Nephron (organoid): Measurements from ENCODE around the gene CHAC1.

ENCODE experiments used
- H3K27ac Mint-ChIP-seq, 3 experiments: 2 replicates each; pipeline ENCODE4 v1.8.0; 2020; ENCODE audit warnings: mixed read lengths in 3 of 3, mild to moderate bottlenecking in 2 of 3, moderate library complexity in 1 of 3
- H3K27me3 Mint-ChIP-seq: 2 replicates; pipeline ENCODE4 v1.8.0; 2021; ENCODE audit warnings: low read depth, mild to moderate bottlenecking, moderate library complexity, mixed read lengths
- H3K36me3 Mint-ChIP-seq: 2 replicates; pipeline ENCODE4 v1.8.0; 2020; ENCODE audit warnings: low read depth, mixed read lengths
- H3K4me1 Mint-ChIP-seq: 2 replicates; pipeline ENCODE4 v1.8.0; 2020; ENCODE audit warnings: mixed read lengths
- H3K4me3 Mint-ChIP-seq, 3 experiments: 2 replicates each; pipeline ENCODE4 v1.8.0; 2020; ENCODE audit warnings: mild to moderate bottlenecking in 3 of 3, mixed read lengths in 3 of 3, moderate library complexity in 2 of 3
- H3K9me3 Mint-ChIP-seq: 2 replicates; pipeline ENCODE4 v1.8.0; 2020; ENCODE audit warnings: mixed read lengths
- TF ChIP-seq, protein P1 (sequence below), 3 experiments: fragments of 200-600 bp; sonication (generic); IDR thresholded peaks; one replicate each; pipeline ENCODE4 v1.5.0; 2021; ENCODE audit warnings: antibody characterized with exemption in 3 of 3; ENCODE audit not compliant: unreplicated experiment in 3 of 3

Gene CHAC1, protein sequence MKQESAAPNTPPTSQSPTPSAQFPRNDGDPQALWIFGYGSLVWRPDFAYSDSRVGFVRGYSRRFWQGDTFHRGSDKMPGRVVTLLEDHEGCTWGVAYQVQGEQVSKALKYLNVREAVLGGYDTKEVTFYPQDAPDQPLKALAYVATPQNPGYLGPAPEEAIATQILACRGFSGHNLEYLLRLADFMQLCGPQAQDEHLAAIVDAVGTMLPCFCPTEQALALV

GRCh38 chr15:40952901-40953712 lies at the start of gene CHAC1:
CHAC1 (plus strand) TSS chr15:40953471; CDS start chr15:40953584, 113 bp downstream.
- H3K4me3 Mint-ChIP-seq, result peak within 1 kb of the TSS; percentile 92 to 94 (median 94)
- H3K36me3 Mint-ChIP-seq, result no peaks in the 10 kb centered on the region
- peak within 1 kb of the TSS; percentile 35 to 90 (median 58) for H3K27ac Mint-ChIP-seq
- TF ChIP-seq, protein P1, sequence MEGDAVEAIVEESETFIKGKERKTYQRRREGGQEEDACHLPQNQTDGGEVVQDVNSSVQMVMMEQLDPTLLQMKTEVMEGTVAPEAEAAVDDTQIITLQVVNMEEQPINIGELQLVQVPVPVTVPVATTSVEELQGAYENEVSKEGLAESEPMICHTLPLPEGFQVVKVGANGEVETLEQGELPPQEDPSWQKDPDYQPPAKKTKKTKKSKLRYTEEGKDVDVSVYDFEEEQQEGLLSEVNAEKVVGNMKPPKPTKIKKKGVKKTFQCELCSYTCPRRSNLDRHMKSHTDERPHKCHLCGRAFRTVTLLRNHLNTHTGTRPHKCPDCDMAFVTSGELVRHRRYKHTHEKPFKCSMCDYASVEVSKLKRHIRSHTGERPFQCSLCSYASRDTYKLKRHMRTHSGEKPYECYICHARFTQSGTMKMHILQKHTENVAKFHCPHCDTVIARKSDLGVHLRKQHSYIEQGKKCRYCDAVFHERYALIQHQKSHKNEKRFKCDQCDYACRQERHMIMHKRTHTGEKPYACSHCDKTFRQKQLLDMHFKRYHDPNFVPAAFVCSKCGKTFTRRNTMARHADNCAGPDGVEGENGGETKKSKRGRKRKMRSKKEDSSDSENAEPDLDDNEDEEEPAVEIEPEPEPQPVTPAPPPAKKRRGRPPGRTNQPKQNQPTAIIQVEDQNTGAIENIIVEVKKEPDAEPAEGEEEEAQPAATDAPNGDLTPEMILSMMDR (IDR thresholded peaks at IDR 0.05; ENCODE audit: unreplicated experiment in 3 of 3), result no peak
- H3K4me1 Mint-ChIP-seq, result peaks cover 25% of the 10 kb centered on the region
- no peaks in the 10 kb centered on the region for H3K9me3 Mint-ChIP-seq
- H3K27me3 Mint-ChIP-seq, result peaks cover 44% of the 10 kb centered on the region

- Mint-ChIP-seq H3K4me3 (no peak overlapping the region), H3K4me1 (peaks cover 20% of the 10 kb centered on the region), H3K36me3 (peaks cover 36% of the 10 kb centered on the region)
These were observed 48.6 kb upstream of the CHAC1 start for GRCh38 chr15:40904552-40905201.

DNA sequence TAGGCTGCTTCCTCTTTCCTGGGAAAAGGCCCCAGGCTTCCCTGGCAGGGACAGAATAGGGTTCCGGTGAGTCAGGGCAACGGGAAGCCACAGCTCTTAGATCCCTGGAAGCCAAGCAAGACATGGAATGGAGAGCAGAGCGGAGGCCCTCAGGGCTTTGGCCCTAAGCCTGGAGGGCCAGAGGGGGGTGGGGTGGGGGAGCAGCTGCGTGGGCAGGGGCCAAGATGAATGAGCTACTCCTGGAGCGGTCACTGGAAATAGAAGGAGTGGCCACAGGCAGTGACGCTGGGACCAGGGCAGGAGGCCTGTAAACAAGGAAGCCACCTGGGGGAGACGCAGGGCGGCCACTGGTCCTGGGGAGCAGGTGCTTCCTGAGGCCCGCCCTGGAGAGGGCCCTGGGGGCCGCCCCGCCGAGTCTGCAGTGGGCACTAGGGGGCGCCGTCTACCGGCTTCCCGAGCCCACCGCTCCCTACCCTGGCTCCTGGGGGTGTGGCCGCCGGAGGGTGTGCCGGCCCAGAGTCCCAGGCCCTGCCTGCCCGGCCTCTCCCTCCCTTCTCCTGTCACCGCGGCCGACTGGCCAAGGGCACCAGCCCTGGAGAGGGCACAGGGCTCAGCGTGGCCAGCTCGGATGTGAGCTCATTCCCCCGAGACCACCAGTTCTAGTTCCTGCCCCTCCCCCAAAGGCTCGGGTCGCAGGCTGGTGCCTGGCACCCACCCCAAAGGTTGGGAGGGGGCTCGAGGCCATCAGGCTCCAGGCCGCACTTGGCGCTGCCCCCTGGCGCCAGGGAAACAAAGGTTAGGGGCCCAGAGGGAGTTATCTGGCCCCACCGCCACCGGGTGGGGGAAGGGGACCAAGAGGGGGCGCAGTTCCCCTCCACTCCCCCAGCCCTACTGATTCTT lies 46.9 kb upstream of the CHAC1 start:
- TF ChIP-seq, protein P1 (IDR thresholded peaks at IDR 0.05; ENCODE audit: unreplicated experiment in 3 of 3), result peak; percentile 83 to 97 (median 88)
- Mint-ChIP-seq H3K4me1 (peaks cover 36% of the 10 kb centered on the region), H3K9me3 (no peaks in the 10 kb centered on the region), H3K27me3 (no peaks in the 10 kb centered on the region), H3K27ac (peak overlapping the region in 2 of 3 experiments; percentile 52 to 79), H3K36me3 (peaks cover 23% of the 10 kb centered on the region), H3K4me3 (peak overlapping the region; percentile 43 to 53 (median 51))

More at GRCh38 chr15:40904552-40905201, 48.6 kb upstream of the CHAC1 start:
- H3K27me3 Mint-ChIP-seq, result no peaks in the 10 kb centered on the region
- H3K9me3 Mint-ChIP-seq, result no peaks in the 10 kb centered on the region
- TF ChIP-seq, protein P1 (IDR thresholded peaks at IDR 0.05; ENCODE audit: unreplicated experiment in 3 of 3), result no peak
- peak overlapping the region in 1 of 3 experiments; percentile 66 for H3K27ac Mint-ChIP-seq

DNA sequence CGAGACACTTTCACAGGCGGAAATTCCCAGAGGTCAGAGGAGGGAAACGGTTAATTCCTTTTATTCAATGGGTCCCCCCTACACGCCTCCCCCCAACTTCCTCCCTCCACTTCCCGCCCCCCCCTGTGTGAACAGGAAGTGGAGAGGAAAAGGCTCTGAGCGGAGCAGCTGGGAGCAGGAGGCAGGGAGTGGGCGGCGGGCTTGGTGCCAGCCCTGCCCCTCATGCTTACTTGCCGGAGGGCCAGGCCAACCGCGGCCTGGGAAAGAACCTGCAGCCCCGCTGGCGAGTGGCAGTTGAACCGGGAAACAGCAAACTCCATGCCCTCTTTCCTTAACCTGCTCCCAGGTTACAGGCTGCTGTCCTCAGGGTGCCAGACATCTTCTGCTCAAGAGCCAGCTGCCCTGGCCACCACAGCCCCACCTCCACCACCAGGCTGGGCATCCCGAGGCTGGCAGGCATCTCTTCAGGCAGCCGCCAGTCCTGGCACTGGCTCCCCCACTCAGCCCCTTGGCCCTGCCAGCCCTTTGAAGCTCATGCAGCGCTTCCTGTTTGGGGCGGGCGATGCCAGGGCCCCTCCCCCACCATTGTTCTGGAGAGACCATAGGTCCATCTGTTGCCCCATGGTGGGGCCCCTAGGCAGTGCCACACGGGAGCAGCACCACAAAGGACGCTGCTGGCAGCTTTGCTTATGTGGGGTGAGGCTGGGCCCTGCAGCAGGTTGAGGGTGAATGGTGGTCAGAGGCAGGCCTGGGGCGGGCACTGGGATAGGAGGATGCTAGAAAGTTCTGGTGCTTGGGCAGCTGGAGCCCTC lies 46.1 kb upstream of the CHAC1 start:
- TF ChIP-seq, protein P1 (IDR thresholded peaks at IDR 0.05; ENCODE audit: unreplicated experiment in 3 of 3), result no peak
- Mint-ChIP-seq H3K27ac (peak overlapping the region in 1 of 3 experiments; percentile 31), H3K27me3 (no peaks in the 10 kb centered on the region), H3K4me3 (peak overlapping the region; percentile 26 to 46 (median 45)), H3K36me3 (peaks cover 22% of the 10 kb centered on the region), H3K9me3 (no peaks in the 10 kb centered on the region), H3K4me1 (peaks cover 40% of the 10 kb centered on the region)

- H3K27me3 Mint-ChIP-seq, result no peaks in the 10 kb centered on the region
- H3K4me3 Mint-ChIP-seq, result peak overlapping the region; percentile 60 to 62 (median 61)
- H3K4me1 Mint-ChIP-seq, result peaks cover 40% of the 10 kb centered on the region
- H3K27ac Mint-ChIP-seq, result peak overlapping the region in 1 of 3 experiments; percentile 31
- no peaks in the 10 kb centered on the region for H3K9me3 Mint-ChIP-seq
- TF ChIP-seq, protein P1 (IDR thresholded peaks at IDR 0.05; ENCODE audit: unreplicated experiment in 3 of 3), result no peak
- peaks cover 18% of the 10 kb centered on the region for H3K36me3 Mint-ChIP-seq
These were observed 45.2 kb upstream of the CHAC1 start for GRCh38 chr15:40908095-40908494.
